GM12878 (cell line): Measurements from ENCODE around the gene FGF1. TPM values are rescaled to one million over a fixed set of nuclear protein-coding genes. Genes with fewer than 3 reads are reported as not detected.

ENCODE experiments used
- ATAC-seq: fragments of 200-7000 bp; cut with Tn5 transposase; 3 replicates; pipeline ENCODE4 v1.9.1; 2020; ENCODE audit warnings: mild to moderate bottlenecking, moderate library complexity
- BruUV-seq: library from RNA; stranded (reverse); fragments of 400-500 nt; replicated peaks from 2 replicates; lab custom pipeline; 2021; lab: Mats Ljungman, UMichigan
- CTCF ChIA-PET: fragments of 300-600 bp; sonication (Branson Sonifier 250); formaldehyde crosslinking; extraction: SDS; loops from one replicate; lab custom pipeline; 2021; ENCODE audit warnings: inconsistent platforms; lab: Yijun Ruan, JAX
- POLR2A ChIA-PET: fragments of 350-600 bp; formaldehyde crosslinking; extraction: SDS; loops from one replicate; lab custom pipeline; 2021; ENCODE audit warnings: inconsistent platforms; lab: Charles Lee
- RAD21 ChIA-PET: fragments of 300-600 bp; sonication (Branson Sonifier 250); formaldehyde crosslinking; loops from one replicate; lab custom pipeline; 2023; ENCODE audit warnings: antibody characterized with exemption; ENCODE audit not compliant: unreplicated experiment; lab: Charles Lee
- SMC1A ChIA-PET: fragments of 300-600 bp; sonication (Branson Sonifier 250); formaldehyde crosslinking; loops from one replicate; lab custom pipeline; 2023; ENCODE audit not compliant: unreplicated experiment, uncharacterized antibody; lab: Charles Lee
- DNase-seq: peaks from one replicate; pipeline ENCODE4 v3.0.0-alpha.2; 2011; ENCODE audit warnings: low read depth, low spot score
- FAIRE-seq: peaks from 3 replicates; lab custom pipeline; 2011; peaks lifted over from hg19 to GRCh38; lab: Jason Lieb, UNC
- H2AFZ ChIP-seq: 2 replicates; pipeline ENCODE4 v1.6.0; 2011; ENCODE audit warnings: low read depth, low read length, control low read depth; ENCODE audit not compliant: control insufficient read depth
- H3K27ac ChIP-seq: 2 replicates; pipeline ENCODE4 v1.5.1; 2011; ENCODE audit warnings: control low read depth; ENCODE audit not compliant: control insufficient read depth, insufficient read depth
- H3K27me3 ChIP-seq, 2 experiments: replicated peaks in 1 of 2; 2 replicates each; pipeline versions ENCODE4 v1.6.0 to v1.6.1; 2011; ENCODE audit warnings: low read length in 1 of 2; ENCODE audit not compliant: control insufficient read depth in 2 of 2, insufficient read depth in 2 of 2
- H3K36me3 ChIP-seq, 2 experiments: 2 replicates each; pipeline ENCODE4 v1.5.1; 2011; ENCODE audit warnings: low read length in 1 of 2; ENCODE audit not compliant: control insufficient read depth in 2 of 2, insufficient read depth in 2 of 2
- H3K4me1 ChIP-seq: 2 replicates; pipeline ENCODE4 v1.6.1; 2011; ENCODE audit warnings: mild to moderate bottlenecking, low read length, moderate library complexity, mixed read lengths; ENCODE audit not compliant: control insufficient read depth, insufficient read depth
- H3K4me2 ChIP-seq: 2 replicates; pipeline ENCODE4 v1.6.0; 2011; ENCODE audit warnings: control low read depth; ENCODE audit not compliant: control insufficient read depth, insufficient read depth
- H3K4me3 ChIP-seq: fragments of 200-600 bp; sonication (generic); 2 replicates; pipeline ENCODE4 v1.5.1; 2016
- H3K79me2 ChIP-seq: 2 replicates; pipeline ENCODE4 v1.6.0; 2011; ENCODE audit warnings: low read length; ENCODE audit not compliant: control insufficient read depth, insufficient read depth
- H3K9ac ChIP-seq: 2 replicates; pipeline ENCODE4 v1.8.0; 2011; ENCODE audit warnings: low read length, control low read depth, mixed read lengths; ENCODE audit not compliant: control insufficient read depth, insufficient read depth
- H3K9me3 ChIP-seq: replicated peaks from 3 replicates; pipeline ENCODE4 v1.5.1; 2011; ENCODE audit warnings: mild to moderate bottlenecking, low read length; ENCODE audit not compliant: control insufficient read depth, insufficient read depth
- H4K20me1 ChIP-seq: 2 replicates; pipeline ENCODE4 v1.6.0; 2011; ENCODE audit not compliant: control insufficient read depth, insufficient read depth
- CHD1 ChIP-seq: IDR thresholded peaks from 2 replicates; pipeline ENCODE4 v1.6.1; 2012; ENCODE audit warnings: low read depth, low read length, improper control_type of control experiment
- CHD2 ChIP-seq: IDR thresholded peaks from 2 replicates; pipeline ENCODE4 v1.6.1; 2011; ENCODE audit warnings: low read depth, low read length, improper control_type of control experiment, borderline replicate concordance
- IRF4 ChIP-seq: IDR thresholded peaks from 2 replicates; pipeline ENCODE4 v1.6.1; 2011; ENCODE audit warnings: low read depth, low read length
- MTA3 ChIP-seq: IDR thresholded peaks from 2 replicates; pipeline ENCODE4 v1.6.1; 2012; ENCODE audit warnings: low read length, inconsistent platforms, borderline replicate concordance
- POLR2AphosphoS2 ChIP-seq: IDR thresholded peaks from 2 replicates; pipeline ENCODE4 v1.6.1; 2011; ENCODE audit warnings: low read depth, mild to moderate bottlenecking, low read length, improper control_type of control experiment, moderate library complexity
- POU2F2 ChIP-seq: IDR thresholded peaks from 3 replicates; pipeline ENCODE4 v1.6.1; 2011; ENCODE audit warnings: low read depth, mild to moderate bottlenecking, low read length, borderline replicate concordance
- RBBP5 ChIP-seq: fragments of 200-600 bp; sonication (generic); conservative IDR thresholded peaks from 2 replicates; pipeline ENCODE4 v1.6.1; 2016
- SREBF1 ChIP-seq: IDR thresholded peaks from 2 replicates; pipeline ENCODE4 v1.6.1; 2012; ENCODE audit warnings: mild to moderate bottlenecking, low read length
- STAT1 ChIP-seq: fragments of 450-650 bp; conservative IDR thresholded peaks from 2 replicates; pipeline ENCODE4 v1.6.1; 2014; ENCODE audit warnings: antibody characterized with exemption, mild to moderate bottlenecking
- SUZ12 ChIP-seq: fragments of 200-600 bp; sonication (generic); IDR thresholded peaks from one replicate; pipeline ENCODE4 v1.6.1; 2018; ENCODE audit warnings: antibody characterized with exemption, mild to moderate bottlenecking; ENCODE audit not compliant: unreplicated experiment
- TCF3 ChIP-seq: IDR thresholded peaks from 2 replicates; pipeline ENCODE4 v1.6.1; 2012; ENCODE audit warnings: low read depth, mild to moderate bottlenecking, low read length, borderline replicate concordance; ENCODE audit not compliant: insufficient read depth
- YBX1 ChIP-seq: fragments of 450-650 bp; IDR thresholded peaks from 2 replicates; pipeline ENCODE4 v1.6.1; 2016; ENCODE audit warnings: antibody characterized with exemption
- WGBS: methylation state at CpG from one replicate; pipeline ENCODE4 v1.1.6; 2016; ENCODE audit warnings: low lambda C conversion rate; ENCODE audit not compliant: insufficient replicate concordance, insufficient coverage; ENCODE audit errors: missing lambda C conversion rate; 5-methylcytosine and 5-hydroxymethylcytosine counted together
- in situ Hi-C: fragments of 300-500 bp; cut with MboI; formaldehyde crosslinking; loops from 9 replicates; pipeline ENCODE4 v1.14.3; 2018; ENCODE audit warnings: mixed read lengths
- intact Hi-C: fragments of 100-400 bp; cut with micrococcal nuclease; formaldehyde crosslinking; loops from one replicate; pipeline ENCODE4 v1.14.2; 2022; ENCODE audit not compliant: unreplicated experiment
- polyA plus RNA-seq, 11 experiments: library from polyadenylated mRNA; depleted of rRNA in 4 of 11; unstranded in 6 of 11; stranded (reverse) in 5 of 11; fragments of >200 nt; fragmentation: Nextera tagmentation in 4 of 11; fragmentation: Illumina TruSeq in 1 of 11; extraction: Ambion mirVana in 4 of 11; extraction: Trizol in 1 of 11; gene quantifications; 1 replicate in 1 of 11; 2 replicates in 10 of 11; pipeline versions ENCODE4 v1.2.1 to v1.2.3, GENCODE V29; 2011 to 2016; ENCODE audit warnings: inconsistent platforms in 2 of 11, missing spikeins in 2 of 11, low read depth in 1 of 11
- total RNA-seq, 4 experiments: library from RNA; depleted of rRNA in 3 of 4; stranded (reverse); fragments of >200 nt in 3 of 4; fragmentation: Illumina TruSeq in 1 of 4; extraction: Trizol in 1 of 4; gene quantifications; 2 replicates each; pipeline versions ENCODE4 v1.2.1 to v1.2.3, GENCODE V29; 2013 to 2021
- TF ChIP-seq, protein P1 (sequence below): IDR thresholded peaks from 2 replicates; pipeline ENCODE4 v1.6.1; 2011; ENCODE audit warnings: borderline replicate concordance, low read depth, mild to moderate bottlenecking, moderate library complexity, low read length; ENCODE audit not compliant: insufficient read depth, poor library complexity, severe bottlenecking
- TF ChIP-seq, protein P2 (sequence below): fragments of 450-650 bp; IDR thresholded peaks from 2 replicates; pipeline ENCODE4 v1.6.1; 2018; ENCODE audit warnings: mild to moderate bottlenecking, low read depth, moderate library complexity; ENCODE audit not compliant: partially characterized antibody
- TF ChIP-seq, protein P3 (sequence below): IDR thresholded peaks from 2 replicates; pipeline ENCODE4 v1.6.1; 2011; ENCODE audit warnings: borderline replicate concordance, low read depth, mild to moderate bottlenecking, moderate library complexity, mixed read lengths, low read length; ENCODE audit not compliant: insufficient read depth; ENCODE audit errors: extremely low read length
- TF ChIP-seq, protein P4 (sequence below): fragments of 450-650 bp; IDR thresholded peaks from 2 replicates; pipeline ENCODE4 v1.6.1; 2018; ENCODE audit warnings: borderline replicate concordance, mild to moderate bottlenecking; ENCODE audit not compliant: partially characterized antibody

Gene FGF1
- total and polyA plus RNA-seq, 10 of the 15 experiments (the other 5 are each of a cell fraction or from before 2014, with no cell fraction given) = not detected

GRCh38 chr5:142661957-142662356, 23.9 kb downstream of the FGF1 start (continued):
- TF ChIP-seq, protein P1, sequence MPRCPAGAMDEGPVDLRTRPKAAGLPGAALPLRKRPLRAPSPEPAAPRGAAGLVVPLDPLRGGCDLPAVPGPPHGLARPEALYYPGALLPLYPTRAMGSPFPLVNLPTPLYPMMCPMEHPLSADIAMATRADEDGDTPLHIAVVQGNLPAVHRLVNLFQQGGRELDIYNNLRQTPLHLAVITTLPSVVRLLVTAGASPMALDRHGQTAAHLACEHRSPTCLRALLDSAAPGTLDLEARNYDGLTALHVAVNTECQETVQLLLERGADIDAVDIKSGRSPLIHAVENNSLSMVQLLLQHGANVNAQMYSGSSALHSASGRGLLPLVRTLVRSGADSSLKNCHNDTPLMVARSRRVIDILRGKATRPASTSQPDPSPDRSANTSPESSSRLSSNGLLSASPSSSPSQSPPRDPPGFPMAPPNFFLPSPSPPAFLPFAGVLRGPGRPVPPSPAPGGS = no peak
- TF ChIP-seq TCF3 (no peak), CHD1 (no peak)

DNA sequence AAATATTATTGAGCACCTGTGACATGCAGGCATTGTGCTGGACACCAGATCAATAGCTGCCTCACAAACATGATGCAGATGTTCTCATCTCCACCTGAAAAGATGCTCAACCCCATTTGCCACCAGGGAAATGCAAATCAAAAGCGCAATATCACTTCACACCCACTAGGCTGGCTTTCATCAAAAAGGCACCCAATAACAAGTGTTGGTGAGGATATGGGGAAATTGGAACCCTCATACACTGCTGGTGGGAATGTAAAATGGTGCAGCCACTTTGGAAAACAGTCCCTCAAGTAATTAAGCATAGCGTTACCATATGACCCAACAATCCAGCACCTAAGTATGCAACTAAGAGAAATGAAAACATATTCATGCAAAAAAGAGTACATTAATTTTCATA, 24.7 kb downstream of the FGF1 start:
- no peak overlapping the region for H3K9ac ChIP-seq
- ChIA-PET CTCF (interaction anchor here (2.4 kb wide), 1 partner anchor 52 kb away, joined by 5 read pairs; no protein-coding TSS in a partner anchor), POLR2A (no interaction called here), SMC1A (no interaction called here), RAD21 (no interaction called here)
- no peaks in the 10 kb centered on the region for H4K20me1 ChIP-seq
- no peak for DNase-seq
- in situ Hi-C loops = no loop called here
- 66% methylated on average over 2 of the region's 2 CpGs for WGBS
- no peak for ATAC-seq
- intact Hi-C loops = no loop called here
- H3K27me3 ChIP-seq = peaks cover 0 to 1% of the 10 kb centered on the region in 2 experiments; a peak in 2 of 4 replicates
- no peak overlapping the region for H3K4me3 ChIP-seq
- FAIRE-seq = no peak
- H3K9me3 ChIP-seq = no peaks in the 10 kb centered on the region
- H3K36me3 ChIP-seq = no peaks in the 10 kb centered on the region
- H3K27ac ChIP-seq = no peak overlapping the region
- H3K4me1 ChIP-seq = no peaks in the 10 kb centered on the region
- H3K4me2 ChIP-seq = no peak overlapping the region
- no TSS peak for BruUV-seq
- H3K79me2 ChIP-seq = no peaks in the 10 kb centered on the region
- no peak overlapping the region for H2AFZ ChIP-seq
- no peak for TF ChIP-seq SUZ12
- TF ChIP-seq STAT1 = no peak
- no peak for TF ChIP-seq MTA3
- TF ChIP-seq, protein P2, sequence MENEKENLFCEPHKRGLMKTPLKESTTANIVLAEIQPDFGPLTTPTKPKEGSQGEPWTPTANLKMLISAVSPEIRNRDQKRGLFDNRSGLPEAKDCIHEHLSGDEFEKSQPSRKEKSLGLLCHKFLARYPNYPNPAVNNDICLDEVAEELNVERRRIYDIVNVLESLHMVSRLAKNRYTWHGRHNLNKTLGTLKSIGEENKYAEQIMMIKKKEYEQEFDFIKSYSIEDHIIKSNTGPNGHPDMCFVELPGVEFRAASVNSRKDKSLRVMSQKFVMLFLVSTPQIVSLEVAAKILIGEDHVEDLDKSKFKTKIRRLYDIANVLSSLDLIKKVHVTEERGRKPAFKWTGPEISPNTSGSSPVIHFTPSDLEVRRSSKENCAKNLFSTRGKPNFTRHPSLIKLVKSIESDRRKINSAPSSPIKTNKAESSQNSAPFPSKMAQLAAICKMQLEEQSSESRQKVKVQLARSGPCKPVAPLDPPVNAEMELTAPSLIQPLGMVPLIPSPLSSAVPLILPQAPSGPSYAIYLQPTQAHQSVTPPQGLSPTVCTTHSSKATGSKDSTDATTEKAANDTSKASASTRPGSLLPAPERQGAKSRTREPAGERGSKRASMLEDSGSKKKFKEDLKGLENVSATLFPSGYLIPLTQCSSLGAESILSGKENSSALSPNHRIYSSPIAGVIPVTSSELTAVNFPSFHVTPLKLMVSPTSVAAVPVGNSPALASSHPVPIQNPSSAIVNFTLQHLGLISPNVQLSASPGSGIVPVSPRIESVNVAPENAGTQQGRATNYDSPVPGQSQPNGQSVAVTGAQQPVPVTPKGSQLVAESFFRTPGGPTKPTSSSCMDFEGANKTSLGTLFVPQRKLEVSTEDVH = no peak
- TF ChIP-seq POLR2AphosphoS2 = no peak
- no peak for TF ChIP-seq IRF4
- no peak for TF ChIP-seq RBBP5
- no peak for TF ChIP-seq POU2F2
- TF ChIP-seq, protein P3, sequence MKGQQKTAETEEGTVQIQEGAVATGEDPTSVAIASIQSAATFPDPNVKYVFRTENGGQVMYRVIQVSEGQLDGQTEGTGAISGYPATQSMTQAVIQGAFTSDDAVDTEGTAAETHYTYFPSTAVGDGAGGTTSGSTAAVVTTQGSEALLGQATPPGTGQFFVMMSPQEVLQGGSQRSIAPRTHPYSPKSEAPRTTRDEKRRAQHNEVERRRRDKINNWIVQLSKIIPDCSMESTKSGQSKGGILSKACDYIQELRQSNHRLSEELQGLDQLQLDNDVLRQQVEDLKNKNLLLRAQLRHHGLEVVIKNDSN = no peak
- TF ChIP-seq CHD2 = no peak
- TF ChIP-seq, protein P4, sequence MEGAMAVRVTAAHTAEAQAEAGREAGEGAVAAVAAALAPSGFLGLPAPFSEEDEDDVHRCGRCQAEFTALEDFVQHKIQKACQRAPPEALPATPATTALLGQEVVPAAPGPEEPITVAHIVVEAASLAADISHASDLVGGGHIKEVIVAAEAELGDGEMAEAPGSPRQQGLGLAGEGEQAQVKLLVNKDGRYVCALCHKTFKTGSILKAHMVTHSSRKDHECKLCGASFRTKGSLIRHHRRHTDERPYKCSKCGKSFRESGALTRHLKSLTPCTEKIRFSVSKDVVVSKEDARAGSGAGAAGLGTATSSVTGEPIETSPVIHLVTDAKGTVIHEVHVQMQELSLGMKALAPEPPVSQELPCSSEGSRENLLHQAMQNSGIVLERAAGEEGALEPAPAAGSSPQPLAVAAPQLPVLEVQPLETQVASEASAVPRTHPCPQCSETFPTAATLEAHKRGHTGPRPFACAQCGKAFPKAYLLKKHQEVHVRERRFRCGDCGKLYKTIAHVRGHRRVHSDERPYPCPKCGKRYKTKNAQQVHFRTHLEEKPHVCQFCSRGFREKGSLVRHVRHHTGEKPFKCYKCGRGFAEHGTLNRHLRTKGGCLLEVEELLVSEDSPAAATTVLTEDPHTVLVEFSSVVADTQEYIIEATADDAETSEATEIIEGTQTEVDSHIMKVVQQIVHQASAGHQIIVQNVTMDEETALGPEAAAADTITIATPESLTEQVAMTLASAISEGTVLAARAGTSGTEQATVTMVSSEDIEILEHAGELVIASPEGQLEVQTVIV = no peak
- no peak for TF ChIP-seq SREBF1
- TF ChIP-seq YBX1 = no peak
